ENCODE measurements around the gene METTL16.

GRCh38 chr17:2502871-2503580 is 8.7 kb downstream of the METTL16 start:
- TF ChIP-seq, protein P1, sequence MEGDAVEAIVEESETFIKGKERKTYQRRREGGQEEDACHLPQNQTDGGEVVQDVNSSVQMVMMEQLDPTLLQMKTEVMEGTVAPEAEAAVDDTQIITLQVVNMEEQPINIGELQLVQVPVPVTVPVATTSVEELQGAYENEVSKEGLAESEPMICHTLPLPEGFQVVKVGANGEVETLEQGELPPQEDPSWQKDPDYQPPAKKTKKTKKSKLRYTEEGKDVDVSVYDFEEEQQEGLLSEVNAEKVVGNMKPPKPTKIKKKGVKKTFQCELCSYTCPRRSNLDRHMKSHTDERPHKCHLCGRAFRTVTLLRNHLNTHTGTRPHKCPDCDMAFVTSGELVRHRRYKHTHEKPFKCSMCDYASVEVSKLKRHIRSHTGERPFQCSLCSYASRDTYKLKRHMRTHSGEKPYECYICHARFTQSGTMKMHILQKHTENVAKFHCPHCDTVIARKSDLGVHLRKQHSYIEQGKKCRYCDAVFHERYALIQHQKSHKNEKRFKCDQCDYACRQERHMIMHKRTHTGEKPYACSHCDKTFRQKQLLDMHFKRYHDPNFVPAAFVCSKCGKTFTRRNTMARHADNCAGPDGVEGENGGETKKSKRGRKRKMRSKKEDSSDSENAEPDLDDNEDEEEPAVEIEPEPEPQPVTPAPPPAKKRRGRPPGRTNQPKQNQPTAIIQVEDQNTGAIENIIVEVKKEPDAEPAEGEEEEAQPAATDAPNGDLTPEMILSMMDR (IDR thresholded peaks at IDR 0.05; ENCODE audit: poor library complexity): no peak
- TF ChIP-seq EZH2 (IDR thresholded peaks at IDR 0.05; ENCODE audit: borderline replicate concordance): no peak
